Measurements from ENCODE around the gene TTLL11. TPM values are rescaled to one million over a fixed set of nuclear protein-coding genes. Genes with fewer than 3 reads are reported as not detected.
A peak's percentile ranks its signal among the peaks of the same experiment; 100 is the strongest.

The TTLL11 gene
- polyA plus RNA-seq, 1 of the 3 experiments (the other 2 are of a cell fraction), result 6.8 TPM

GRCh38 chr9:121876255-121876654 lies 216.9 kb downstream of the TTLL11 start:
- CTCF ChIA-PET, result interaction anchor here (1.0 kb wide), 1 partner anchor 15 kb away, joined by 3 read pairs; no protein-coding TSS in a partner anchor
- no peak for DNase-seq
- 74% methylated on average over 2 of the region's 2 CpGs for WGBS (ENCODE audit: low lambda C conversion rate)

GRCh38 chr9:121874524-121874923 lies 218.6 kb downstream of the TTLL11 start:
- H3K9me3 ChIP-seq, result no peaks in the 10 kb centered on the region
- DNase-seq, result no peak
- no peaks in the 10 kb centered on the region for H3K27me3 ChIP-seq (ENCODE audit: insufficient read depth)
- H3K36me3 ChIP-seq (replicated peaks in 1 of 2; ENCODE audit: control insufficient read depth in 1 of 2, insufficient read depth in 2 of 2, low read length in 1 of 2), result peaks cover 0 to 8% of the 10 kb centered on the region in 2 experiments
- H3K9ac ChIP-seq, result no peak overlapping the region
- H2AFZ ChIP-seq (ENCODE audit: low read depth), result no peak overlapping the region
- no peak overlapping the region for H3K4me2 ChIP-seq
- no peak overlapping the region for H3K27ac ChIP-seq (ENCODE audit: low read depth in 2 of 2, low read length in 1 of 2)
- no peaks in the 10 kb centered on the region for H3K9me2 ChIP-seq
- no peak for TF ChIP-seq MXI1 (IDR thresholded peaks at IDR 0.05; ENCODE audit: low read depth, low read length)
- peaks cover 13% of the 10 kb centered on the region; the same call in 1 of the 2 replicates for H3K79me2 ChIP-seq (ENCODE audit: insufficient read depth)
- peaks cover 2 to 13% of the 10 kb centered on the region in 2 experiments; a peak in 3 of 4 replicates for H3K4me1 ChIP-seq (ENCODE audit: control insufficient read depth in 1 of 2, insufficient read depth in 2 of 2, low read depth in 1 of 2, low read length in 1 of 2)
- H4K20me1 ChIP-seq (ENCODE audit: insufficient read depth), result no peaks in the 10 kb centered on the region
- 97% methylated on average over 6 of the region's 6 CpGs for WGBS (ENCODE audit: low lambda C conversion rate)
- ChIA-PET CTCF (interaction anchor here (1.2 kb wide), 1 partner anchor 56 kb away, joined by 3 read pairs; no protein-coding TSS in a partner anchor), POLR2A (no interaction called here)
- no peak overlapping the region for H3K4me3 ChIP-seq (ENCODE audit: low read depth in 2 of 2, low read length in 1 of 2)
- H3F3A ChIP-seq (replicated peaks; ENCODE audit: insufficient read depth), result peaks cover 15% of the 10 kb centered on the region

More at GRCh38 chr9:121876255-121876654, 216.9 kb downstream of the TTLL11 start:
- H3F3A ChIP-seq (replicated peaks; ENCODE audit: insufficient read depth), result peaks cover 10% of the 10 kb centered on the region
- H3K9me2 ChIP-seq, result no peaks in the 10 kb centered on the region
- no peak overlapping the region for H2AFZ ChIP-seq (ENCODE audit: low read depth)
- H3K4me1 ChIP-seq (ENCODE audit: control insufficient read depth in 1 of 2, insufficient read depth in 2 of 2, low read depth in 1 of 2, low read length in 1 of 2), result peaks cover 1 to 11% of the 10 kb centered on the region in 2 experiments; a peak in 3 of 4 replicates
- no peak overlapping the region for H3K9ac ChIP-seq
- peaks cover 15% of the 10 kb centered on the region; the same call in 1 of the 2 replicates for H3K79me2 ChIP-seq (ENCODE audit: insufficient read depth)
- POLR2A ChIA-PET, result no interaction called here
- peak overlapping the region; percentile 54 for H3K4me2 ChIP-seq
- H3K27me3 ChIP-seq (ENCODE audit: insufficient read depth), result no peaks in the 10 kb centered on the region
- no peaks in the 10 kb centered on the region for H4K20me1 ChIP-seq (ENCODE audit: insufficient read depth)
- TF ChIP-seq, protein P1, sequence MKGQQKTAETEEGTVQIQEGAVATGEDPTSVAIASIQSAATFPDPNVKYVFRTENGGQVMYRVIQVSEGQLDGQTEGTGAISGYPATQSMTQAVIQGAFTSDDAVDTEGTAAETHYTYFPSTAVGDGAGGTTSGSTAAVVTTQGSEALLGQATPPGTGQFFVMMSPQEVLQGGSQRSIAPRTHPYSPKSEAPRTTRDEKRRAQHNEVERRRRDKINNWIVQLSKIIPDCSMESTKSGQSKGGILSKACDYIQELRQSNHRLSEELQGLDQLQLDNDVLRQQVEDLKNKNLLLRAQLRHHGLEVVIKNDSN (IDR thresholded peaks at IDR 0.05; ENCODE audit: borderline replicate concordance, low read depth), result no peak
- TF ChIP-seq ELF1 (IDR thresholded peaks at IDR 0.05) (no peak), FOSL2 (IDR thresholded peaks at IDR 0.05; ENCODE audit: borderline replicate concordance, low read depth) (no peak), IRF3 (IDR thresholded peaks at IDR 0.05; ENCODE audit: low read depth, low read length) (no peak), CTCF (IDR thresholded peaks at IDR 0.05) (no peak), FOXM1 (IDR thresholded peaks at IDR 0.05; ENCODE audit: low read depth) (no peak), YY1 (IDR thresholded peaks at IDR 0.05; ENCODE audit: low read depth) (no peak), FOXJ3 (CRISPR knock-in tag; IDR thresholded peaks at IDR 0.05) (no peak)
- H3K9me3 ChIP-seq, result no peaks in the 10 kb centered on the region
- H3K36me3 ChIP-seq (replicated peaks in 1 of 2; ENCODE audit: control insufficient read depth in 1 of 2, insufficient read depth in 2 of 2, low read length in 1 of 2), result no peaks in the 10 kb centered on the region
- H3K27ac ChIP-seq (ENCODE audit: low read depth in 2 of 2, low read length in 1 of 2), result peak overlapping the region in 1 of 2 experiments; percentile 66; a peak in 2 of 4 replicates
- H3K4me3 ChIP-seq (ENCODE audit: low read depth in 2 of 2, low read length in 1 of 2), result no peak overlapping the region

Measured in SK-N-SH (cell line).